HepG2 (cell line): ENCODE data around the gene BDKRB1. TPM values are rescaled to one million over a fixed set of nuclear protein-coding genes. Genes with fewer than 3 reads are reported as not detected.

Experiments used
- ATAC-seq: fragments of 200-7000 bp; cut with Tn5 transposase; 3 replicates; pipeline ENCODE4 v1.9.1; 2020; ENCODE audit warnings: mild to moderate bottlenecking, moderate library complexity
- BruUV-seq: library from RNA; stranded (reverse); fragments of 400-500 nt; replicated peaks from 2 replicates; lab custom pipeline; 2021; lab: Mats Ljungman, UMichigan
- CTCF ChIA-PET: fragments of 300-600 bp; formaldehyde crosslinking; extraction: SDS; loops from one replicate; lab custom pipeline; 2021; ENCODE audit warnings: low total read pairs, inconsistent platforms, low intra/inter-chr PET ratio; lab: Yijun Ruan, JAX
- POLR2A ChIA-PET: fragments of 350-600 bp; sonication (Branson Sonifier 250); formaldehyde crosslinking; loops from one replicate; lab custom pipeline; 2020; ENCODE audit warnings: antibody characterized with exemption, inconsistent platforms; lab: Yijun Ruan, JAX
- DNase-seq: peaks from one replicate; pipeline ENCODE4 v3.0.0-alpha.2; 2015; ENCODE audit warnings: low spot score
- FAIRE-seq: peaks from 3 replicates; lab custom pipeline; 2011; peaks lifted over from hg19 to GRCh38; lab: Jason Lieb, UNC
- H2AFZ ChIP-seq: one replicate; pipeline ENCODE4 v1.6.1; 2011; ENCODE audit warnings: low read length, inconsistent platforms
- H3K27ac ChIP-seq: fragments of 300-600 bp; 3 replicates; pipeline ENCODE4 v1.8.0; 2011; ENCODE audit warnings: mixed run types, mild to moderate bottlenecking, mixed read lengths, low read length, inconsistent platforms; ENCODE audit not compliant: insufficient read depth; ENCODE audit errors: extremely low read length
- H3K27me3 ChIP-seq, 2 experiments: fragments of 200-600 bp in 1 of 2; 2 replicates in 1 of 2; 3 replicates in 1 of 2; pipeline versions ENCODE4 v1.6.0 to v1.8.0; 2011; ENCODE audit warnings: low read length in 2 of 2, mild to moderate bottlenecking in 2 of 2, moderate library complexity in 2 of 2, inconsistent platforms in 1 of 2; ENCODE audit not compliant: insufficient read depth in 2 of 2, control insufficient read depth in 1 of 2
- H3K36me3 ChIP-seq, 2 experiments: fragments of 200-600 bp in 1 of 2; replicated peaks in 1 of 2; 2 replicates in 1 of 2; 3 replicates in 1 of 2; pipeline versions ENCODE4 v1.5.1 to v1.8.0; 2011; ENCODE audit warnings: low read length in 2 of 2, inconsistent platforms in 1 of 2; ENCODE audit not compliant: insufficient read depth in 2 of 2, control insufficient read depth in 1 of 2
- H3K4me1 ChIP-seq: 2 replicates; pipeline ENCODE4 v1.5.1; 2012; ENCODE audit warnings: low read length, inconsistent platforms; ENCODE audit not compliant: insufficient read depth
- H3K4me2 ChIP-seq: 2 replicates; pipeline ENCODE4 v1.6.0; 2011; ENCODE audit warnings: low read depth, low read length, inconsistent platforms
- H3K4me3 ChIP-seq, 3 experiments: fragments of 200-600 bp in 1 of 3; sonication (generic), shearing (Covaris generic) in 1 of 3; replicated peaks in 1 of 3; 2 replicates each; pipeline ENCODE4 v1.5.1; 2011 to 2016; ENCODE audit warnings: low read length in 3 of 3, inconsistent platforms in 2 of 3, low read depth in 2 of 3, mild to moderate bottlenecking in 2 of 3, control low read depth in 1 of 3, mixed read lengths in 1 of 3; ENCODE audit not compliant: insufficient read depth in 1 of 3
- H3K79me2 ChIP-seq: one replicate; pipeline ENCODE4 v1.6.1; 2011; ENCODE audit warnings: low read length, inconsistent platforms; ENCODE audit not compliant: insufficient read depth
- H3K9ac ChIP-seq: 2 replicates; pipeline ENCODE4 v1.6.0; 2011; ENCODE audit warnings: mild to moderate bottlenecking, low read depth, low read length, inconsistent platforms; ENCODE audit not compliant: insufficient read depth
- H3K9me3 ChIP-seq: 2 replicates; pipeline ENCODE4 v1.5.1; 2012; ENCODE audit warnings: mild to moderate bottlenecking, low read length
- H4K20me1 ChIP-seq: 2 replicates; pipeline ENCODE4 v1.6.0; 2011; ENCODE audit warnings: inconsistent platforms, mild to moderate bottlenecking, low read length, moderate library complexity; ENCODE audit not compliant: insufficient read depth
- AGO1 ChIP-seq: fragments of 200-400 bp; formaldehyde crosslinking; IDR thresholded peaks from 2 replicates; pipeline ENCODE4 v1.6.1; 2017; ENCODE audit warnings: mild to moderate bottlenecking, low read depth, low read length, moderate library complexity; ENCODE audit not compliant: poor library complexity, severe bottlenecking
- CREM ChIP-seq, 2 experiments: sonication (generic) in 1 of 2; formaldehyde crosslinking in 1 of 2; IDR thresholded peaks; 2 replicates each; pipeline versions ENCODE4 v1.4.0 to v1.6.1; 2016 to 2020; ENCODE audit warnings: antibody characterized with exemption in 1 of 2, mild to moderate bottlenecking in 1 of 2, missing genetic modification reagents in 1 of 2
- HMGXB3 ChIP-seq: sonication (generic); formaldehyde crosslinking; IDR thresholded peaks from 2 replicates; pipeline ENCODE4 v1.4.0; 2020; ENCODE audit warnings: missing genetic modification reagents, borderline replicate concordance
- HNRNPH1 ChIP-seq: fragments of 200-400 bp; formaldehyde crosslinking; optimal IDR thresholded peaks from 2 replicates; pipeline ENCODE3; 2017; ENCODE audit warnings: mild to moderate bottlenecking, low read depth, low read length
- MATR3 ChIP-seq: sonication (generic); formaldehyde crosslinking; IDR thresholded peaks from 2 replicates; pipeline ENCODE4 v1.4.0; 2020; ENCODE audit warnings: missing genetic modification reagents
- PAWR ChIP-seq: sonication (generic); formaldehyde crosslinking; IDR thresholded peaks from 2 replicates; pipeline ENCODE4 v1.4.0; 2020; ENCODE audit warnings: missing genetic modification reagents, mild to moderate bottlenecking, borderline replicate concordance
- SATB2 ChIP-seq: sonication (generic); formaldehyde crosslinking; IDR thresholded peaks from 2 replicates; pipeline ENCODE4 v1.5.0; 2020; ENCODE audit warnings: missing genetic modification reagents
- TP53 ChIP-seq: sonication (generic); formaldehyde crosslinking; conservative IDR thresholded peaks from 2 replicates; pipeline ENCODE4 v1.4.0; 2020; ENCODE audit warnings: missing genetic modification reagents
- U2AF2 ChIP-seq: fragments of 200-400 bp; formaldehyde crosslinking; IDR thresholded peaks from 2 replicates; pipeline ENCODE4 v1.6.1; 2017; ENCODE audit warnings: low read depth, mild to moderate bottlenecking, low read length
- WGBS: methylation state at CpG from one replicate; pipeline ENCODE4 v1.1.6; 2017; ENCODE audit warnings: low lambda C conversion rate; 5-methylcytosine and 5-hydroxymethylcytosine counted together
- in situ Hi-C: cut with HindIII; loops from 2 replicates; pipeline ENCODE4 v1.10.0; 2017; ENCODE audit warnings: low pct_unique_long_range_greater_than_20kb; ENCODE audit not compliant: extremely low pct_ligation_motif_present
- intact Hi-C: fragments of 100-400 bp; cut with micrococcal nuclease; formaldehyde crosslinking; loops from one replicate; pipeline ENCODE4 v1.10.0; 2022; ENCODE audit not compliant: unreplicated experiment
- polyA plus RNA-seq, 8 experiments: library from polyadenylated mRNA; depleted of rRNA in 3 of 8; stranded (reverse) in 7 of 8; unstranded in 1 of 8; fragments of >200 nt; fragmentation: Illumina TruSeq in 4 of 8; extraction: Trizol in 4 of 8; gene quantifications; 2 replicates each; pipeline versions ENCODE4 v1.2.1 to v1.2.3, GENCODE V29; 2011 to 2016; ENCODE audit warnings: low read depth in 4 of 8, missing spikeins in 1 of 8, mixed read lengths in 1 of 8; ENCODE audit not compliant: insufficient read depth in 1 of 8
- total RNA-seq, 5 experiments: library from RNA; depleted of rRNA; stranded (reverse); fragments of >200 nt; fragmentation: Illumina TruSeq; extraction: Trizol; gene quantifications; 2 replicates each; pipeline ENCODE4 v1.2.3, GENCODE V29; 2016; ENCODE audit warnings: low read depth in 1 of 5
- TF ChIP-seq, protein P1 (sequence below): sonication (generic); formaldehyde crosslinking; IDR thresholded peaks from 2 replicates; pipeline ENCODE4; 2020; ENCODE audit warnings: missing genetic modification reagents, mild to moderate bottlenecking, borderline replicate concordance
- TF ChIP-seq, protein P2 (sequence below): IDR thresholded peaks from 2 replicates; pipeline ENCODE4 v1.6.1; 2016; ENCODE audit warnings: low read depth, missing genetic modification reagents, missing compliant biosample characterization

BDKRB1 gene
- total and polyA plus RNA-seq, 2 of the 13 experiments (the other 11 are each of a cell fraction or from before 2014, with no cell fraction given), result 0.05 TPM; not detected in 1

DNA sequence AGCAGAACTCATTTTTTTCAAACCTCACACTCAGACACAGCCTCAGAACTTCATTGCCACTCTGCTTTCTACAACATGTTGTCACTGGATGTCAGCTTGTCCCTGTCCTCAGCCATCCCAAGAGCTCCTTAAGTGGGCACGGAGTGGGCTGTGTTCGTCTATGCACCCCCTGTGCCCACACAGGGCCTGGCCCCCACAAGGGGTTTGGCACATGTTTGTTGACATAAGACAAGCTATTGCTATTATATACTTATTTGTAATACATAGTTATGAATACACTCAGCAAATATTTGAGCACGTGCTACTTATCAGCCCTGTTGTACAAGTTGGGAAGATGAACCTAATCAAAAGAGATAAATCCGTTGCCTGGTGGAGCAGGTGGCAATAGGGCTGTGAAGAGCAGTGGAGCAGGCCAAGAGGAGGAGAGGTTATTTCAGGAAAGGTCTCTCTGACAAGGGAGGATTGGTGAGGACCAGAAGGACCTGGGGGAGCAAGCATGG lies 4.3 kb upstream of the BDKRB1 start:
- H3K9ac ChIP-seq, result no peak overlapping the region
- no peaks in the 10 kb centered on the region for H3K9me3 ChIP-seq
- H3K79me2 ChIP-seq, result no peaks in the 10 kb centered on the region
- ChIA-PET CTCF (no interaction called here), POLR2A (no interaction called here)
- WGBS, result 3% methylated on average over 2 of the region's 4 CpGs
- no peaks in the 10 kb centered on the region for H3K36me3 ChIP-seq
- FAIRE-seq, result no peak
- in situ Hi-C loops, result no loop called here
- no peak for ATAC-seq
- no TSS peak for BruUV-seq
- no peak overlapping the region for H3K4me2 ChIP-seq
- H4K20me1 ChIP-seq, result no peaks in the 10 kb centered on the region
- intact Hi-C loops, result no loop called here
- H3K27ac ChIP-seq, result no peak overlapping the region
- no peaks in the 10 kb centered on the region for H3K4me1 ChIP-seq
- DNase-seq, result no peak
- peaks cover 0 to 26% of the 10 kb centered on the region in 2 experiments; a peak in 2 of 5 replicates for H3K27me3 ChIP-seq
- no peak overlapping the region for H2AFZ ChIP-seq
- no peak overlapping the region for H3K4me3 ChIP-seq
- TF ChIP-seq, protein P1, sequence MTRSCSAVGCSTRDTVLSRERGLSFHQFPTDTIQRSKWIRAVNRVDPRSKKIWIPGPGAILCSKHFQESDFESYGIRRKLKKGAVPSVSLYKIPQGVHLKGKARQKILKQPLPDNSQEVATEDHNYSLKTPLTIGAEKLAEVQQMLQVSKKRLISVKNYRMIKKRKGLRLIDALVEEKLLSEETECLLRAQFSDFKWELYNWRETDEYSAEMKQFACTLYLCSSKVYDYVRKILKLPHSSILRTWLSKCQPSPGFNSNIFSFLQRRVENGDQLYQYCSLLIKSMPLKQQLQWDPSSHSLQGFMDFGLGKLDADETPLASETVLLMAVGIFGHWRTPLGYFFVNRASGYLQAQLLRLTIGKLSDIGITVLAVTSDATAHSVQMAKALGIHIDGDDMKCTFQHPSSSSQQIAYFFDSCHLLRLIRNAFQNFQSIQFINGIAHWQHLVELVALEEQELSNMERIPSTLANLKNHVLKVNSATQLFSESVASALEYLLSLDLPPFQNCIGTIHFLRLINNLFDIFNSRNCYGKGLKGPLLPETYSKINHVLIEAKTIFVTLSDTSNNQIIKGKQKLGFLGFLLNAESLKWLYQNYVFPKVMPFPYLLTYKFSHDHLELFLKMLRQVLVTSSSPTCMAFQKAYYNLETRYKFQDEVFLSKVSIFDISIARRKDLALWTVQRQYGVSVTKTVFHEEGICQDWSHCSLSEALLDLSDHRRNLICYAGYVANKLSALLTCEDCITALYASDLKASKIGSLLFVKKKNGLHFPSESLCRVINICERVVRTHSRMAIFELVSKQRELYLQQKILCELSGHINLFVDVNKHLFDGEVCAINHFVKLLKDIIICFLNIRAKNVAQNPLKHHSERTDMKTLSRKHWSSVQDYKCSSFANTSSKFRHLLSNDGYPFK (CRISPR knock-in tag), result no peak
- TF ChIP-seq HMGXB3 (CRISPR knock-in tag) (no peak), CREM (IDR thresholded peaks at IDR 0.05) (no peak), CREM (CRISPR knock-in tag; IDR thresholded peaks at IDR 0.05) (no peak), HNRNPH1 (no peak), PAWR (no peak), AGO1 (no peak), MATR3 (no peak), U2AF2 (no peak), SATB2 (CRISPR knock-in tag) (no peak), TP53 (CRISPR knock-in tag) (no peak)
- TF ChIP-seq, protein P2, sequence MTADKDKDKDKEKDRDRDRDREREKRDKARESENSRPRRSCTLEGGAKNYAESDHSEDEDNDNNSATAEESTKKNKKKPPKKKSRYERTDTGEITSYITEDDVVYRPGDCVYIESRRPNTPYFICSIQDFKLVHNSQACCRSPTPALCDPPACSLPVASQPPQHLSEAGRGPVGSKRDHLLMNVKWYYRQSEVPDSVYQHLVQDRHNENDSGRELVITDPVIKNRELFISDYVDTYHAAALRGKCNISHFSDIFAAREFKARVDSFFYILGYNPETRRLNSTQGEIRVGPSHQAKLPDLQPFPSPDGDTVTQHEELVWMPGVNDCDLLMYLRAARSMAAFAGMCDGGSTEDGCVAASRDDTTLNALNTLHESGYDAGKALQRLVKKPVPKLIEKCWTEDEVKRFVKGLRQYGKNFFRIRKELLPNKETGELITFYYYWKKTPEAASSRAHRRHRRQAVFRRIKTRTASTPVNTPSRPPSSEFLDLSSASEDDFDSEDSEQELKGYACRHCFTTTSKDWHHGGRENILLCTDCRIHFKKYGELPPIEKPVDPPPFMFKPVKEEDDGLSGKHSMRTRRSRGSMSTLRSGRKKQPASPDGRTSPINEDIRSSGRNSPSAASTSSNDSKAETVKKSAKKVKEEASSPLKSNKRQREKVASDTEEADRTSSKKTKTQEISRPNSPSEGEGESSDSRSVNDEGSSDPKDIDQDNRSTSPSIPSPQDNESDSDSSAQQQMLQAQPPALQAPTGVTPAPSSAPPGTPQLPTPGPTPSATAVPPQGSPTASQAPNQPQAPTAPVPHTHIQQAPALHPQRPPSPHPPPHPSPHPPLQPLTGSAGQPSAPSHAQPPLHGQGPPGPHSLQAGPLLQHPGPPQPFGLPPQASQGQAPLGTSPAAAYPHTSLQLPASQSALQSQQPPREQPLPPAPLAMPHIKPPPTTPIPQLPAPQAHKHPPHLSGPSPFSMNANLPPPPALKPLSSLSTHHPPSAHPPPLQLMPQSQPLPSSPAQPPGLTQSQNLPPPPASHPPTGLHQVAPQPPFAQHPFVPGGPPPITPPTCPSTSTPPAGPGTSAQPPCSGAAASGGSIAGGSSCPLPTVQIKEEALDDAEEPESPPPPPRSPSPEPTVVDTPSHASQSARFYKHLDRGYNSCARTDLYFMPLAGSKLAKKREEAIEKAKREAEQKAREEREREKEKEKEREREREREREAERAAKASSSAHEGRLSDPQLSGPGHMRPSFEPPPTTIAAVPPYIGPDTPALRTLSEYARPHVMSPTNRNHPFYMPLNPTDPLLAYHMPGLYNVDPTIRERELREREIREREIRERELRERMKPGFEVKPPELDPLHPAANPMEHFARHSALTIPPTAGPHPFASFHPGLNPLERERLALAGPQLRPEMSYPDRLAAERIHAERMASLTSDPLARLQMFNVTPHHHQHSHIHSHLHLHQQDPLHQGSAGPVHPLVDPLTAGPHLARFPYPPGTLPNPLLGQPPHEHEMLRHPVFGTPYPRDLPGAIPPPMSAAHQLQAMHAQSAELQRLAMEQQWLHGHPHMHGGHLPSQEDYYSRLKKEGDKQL (CRISPR knock-in tag), result no peak
